Epidermal melanocyte (primary cell): ENCODE data around the gene ZNF330.

Experiments
- DNase-seq: peaks from one replicate; pipeline ENCODE4 v3.0.0; 2011; ENCODE audit warnings: low spot score; ENCODE audit not compliant: insufficient read length

Gene ZNF330

GRCh38 chr4:141233673-141234072 is 13.0 kb downstream of the ZNF330 start:
- no peak for DNase-seq

- no peak for DNase-seq
Measured at GRCh38 chr4:141238186-141238585, 17.5 kb downstream of the ZNF330 start.

GRCh38 chr4:141240259-141240658 is 19.6 kb downstream of the ZNF330 start:
- no peak for DNase-seq

- no peak for DNase-seq
Measured at GRCh38 chr4:141240671-141241070, 20.0 kb downstream of the ZNF330 start.

DNA sequence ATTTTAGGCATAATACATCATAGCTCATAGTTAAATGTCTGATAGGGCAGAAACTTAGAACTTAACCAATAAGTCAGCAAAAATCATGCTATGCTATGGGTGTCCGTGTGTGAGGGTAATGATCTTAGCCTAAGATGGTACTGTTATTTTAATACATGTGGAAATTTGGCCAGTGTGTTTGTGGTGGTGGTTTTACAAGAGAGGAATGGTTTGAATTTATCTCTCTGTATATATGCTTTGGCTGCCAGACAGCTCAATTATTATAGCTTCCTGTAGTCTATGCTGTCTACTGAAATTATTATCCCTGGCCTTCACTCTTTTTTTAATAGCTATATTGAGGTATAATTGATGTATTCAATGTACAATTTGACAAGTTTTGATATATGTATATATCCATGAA is 21.3 kb downstream of the ZNF330 start:
- no peak for DNase-seq

DNA sequence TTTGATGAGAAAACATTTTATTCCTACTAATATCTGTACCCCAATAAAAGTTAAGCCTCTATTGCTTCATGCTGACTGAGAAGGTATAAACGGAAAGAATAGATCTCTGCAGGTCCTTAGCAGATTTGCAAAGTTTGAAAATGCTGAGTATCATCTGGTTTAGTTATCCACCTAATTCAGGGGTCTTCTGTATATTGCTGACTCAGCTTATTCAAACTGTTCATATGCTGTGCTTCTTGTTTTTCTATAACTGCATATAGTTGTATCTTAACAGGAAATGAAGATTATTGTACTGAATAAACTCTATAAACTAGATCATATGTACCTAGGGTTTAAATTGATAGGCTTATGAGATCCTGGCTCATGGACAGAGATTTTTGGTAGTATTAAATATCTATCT is 23.7 kb downstream of the ZNF330 start:
- no peak for DNase-seq

DNA sequence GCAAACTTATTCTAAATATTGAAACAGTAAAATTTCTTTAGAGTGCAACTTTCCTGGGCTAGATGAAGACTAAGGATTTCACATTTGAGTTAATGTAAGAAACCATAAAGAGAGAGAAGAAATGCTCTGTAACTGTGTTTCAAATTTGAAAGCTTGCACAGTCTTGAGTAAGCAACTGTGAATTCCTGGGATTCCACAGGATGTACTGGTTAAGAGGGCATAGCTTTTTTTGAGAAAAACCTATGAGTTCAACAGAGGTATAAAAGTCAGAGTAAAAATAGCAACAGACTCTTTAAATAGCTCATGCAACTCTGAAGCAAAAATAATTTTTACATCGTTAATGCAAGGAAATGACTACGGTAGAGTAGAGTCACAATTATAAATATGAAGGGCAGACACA is 25.5 kb downstream of the ZNF330 start:
- DNase-seq, result peak; percentile 24

- no peak for DNase-seq
Measured at GRCh38 chr4:141246683-141247429, 26.2 kb downstream of the ZNF330 start.

DNA sequence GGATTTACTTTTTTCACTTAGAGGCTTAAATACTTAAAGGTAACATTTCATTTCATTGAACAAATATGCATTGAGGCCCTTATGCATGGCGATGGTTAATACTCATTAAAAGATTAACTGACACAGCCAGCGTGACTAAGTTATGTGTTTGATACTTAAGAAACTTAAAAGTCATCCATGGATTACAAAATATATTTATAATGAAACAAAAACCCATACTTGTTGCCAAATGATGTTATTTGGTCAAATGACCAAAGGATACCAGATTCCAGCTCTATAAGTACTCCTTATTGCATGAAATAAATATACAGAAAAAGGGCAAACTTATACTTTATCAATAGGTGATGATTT is 26.7 kb downstream of the ZNF330 start:
- DNase-seq, result no peak

GRCh38 chr4:141248029-141248428 is 27.3 kb downstream of the ZNF330 start:
- DNase-seq, result no peak

GRCh38 chr4:141248486-141248885 is 27.8 kb downstream of the ZNF330 start:
- no peak for DNase-seq

DNA sequence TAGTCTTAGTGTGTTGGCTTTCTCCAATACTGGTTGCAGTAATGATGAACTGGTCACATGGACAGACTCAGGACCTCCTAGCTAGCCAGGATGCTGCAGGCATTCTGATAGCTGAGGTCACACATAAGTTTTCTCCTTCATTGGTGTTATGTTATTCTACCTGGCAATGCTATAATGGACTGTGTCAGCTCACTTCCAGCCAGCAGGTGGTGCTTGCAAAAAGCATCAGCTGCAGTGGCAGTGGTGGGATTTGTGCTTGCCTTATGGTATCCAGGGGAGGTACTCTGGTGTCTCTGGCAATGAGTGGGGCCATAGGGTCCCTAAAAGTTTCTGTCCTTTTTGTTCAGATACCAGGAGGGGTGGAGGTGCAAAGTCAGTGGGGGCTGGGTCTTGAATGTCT is 33.6 kb downstream of the ZNF330 start:
- no peak for DNase-seq

GRCh38 chr4:141255016-141255415 is 34.3 kb downstream of the ZNF330 start:
- DNase-seq, result no peak

DNA sequence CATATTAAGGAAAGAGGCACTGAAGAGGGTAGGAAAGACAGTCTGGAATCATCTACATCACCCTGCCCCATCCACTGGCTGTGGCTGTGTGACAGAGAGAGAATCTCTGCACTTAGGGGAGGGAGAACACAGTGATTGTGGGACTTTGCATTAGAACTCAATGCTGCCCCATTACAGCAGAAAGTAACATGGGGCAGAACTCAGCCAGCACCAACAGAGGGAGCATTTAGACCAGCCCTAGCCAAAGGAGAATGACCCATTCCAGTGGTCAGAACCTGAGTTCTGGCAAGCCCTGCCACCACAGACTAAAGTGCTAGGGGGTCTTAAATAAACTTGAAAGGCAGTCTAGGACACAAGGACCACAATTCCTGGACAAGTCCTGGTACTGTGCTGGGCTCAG is 37.9 kb downstream of the ZNF330 start:
- no peak for DNase-seq

GRCh38 chr4:141275834-141276233 is 55.1 kb downstream of the ZNF330 start:
- DNase-seq, result no peak

DNA sequence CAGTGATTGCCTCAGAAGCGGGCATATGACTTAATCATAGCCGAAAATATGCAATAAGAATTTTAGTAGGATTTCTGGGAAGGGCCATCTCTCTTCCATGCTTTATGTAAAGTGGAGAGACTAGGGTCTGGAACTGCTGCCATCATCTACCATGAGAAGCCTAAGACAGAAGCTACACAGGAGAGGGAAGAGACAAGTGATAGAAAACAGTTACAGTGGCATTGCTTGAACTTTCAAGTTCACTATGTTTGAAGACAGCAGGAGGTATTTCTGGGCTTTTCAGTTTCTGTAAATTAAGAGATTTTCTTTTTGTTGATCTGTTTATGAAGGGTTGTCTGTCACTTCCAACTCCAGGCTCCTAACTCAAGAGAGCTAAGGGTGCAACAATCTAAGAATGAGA is 62.5 kb downstream of the ZNF330 start:
- DNase-seq, result no peak

DNA sequence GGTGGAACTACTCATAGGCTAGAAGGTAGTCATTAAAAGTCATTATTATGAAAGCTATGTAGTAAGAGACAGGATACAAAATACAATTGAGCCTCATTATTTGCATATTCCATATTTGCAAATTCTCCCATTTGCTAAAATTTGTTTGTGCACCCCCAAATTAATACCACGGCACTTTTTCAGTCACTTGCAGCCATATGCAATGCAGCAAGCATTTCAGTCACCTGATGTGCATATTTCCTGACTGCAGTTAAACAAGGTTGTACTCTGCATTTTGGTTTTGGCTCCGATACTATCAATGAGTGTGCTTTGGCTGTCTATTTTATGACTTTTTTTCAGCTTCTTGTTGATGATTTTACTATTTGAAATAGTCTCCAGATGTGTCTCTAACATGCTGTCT is 62.9 kb downstream of the ZNF330 start:
- DNase-seq, result no peak
